NCI-H2081 treated with DMSO at 0.1 percent for 48 hours (cell line): ENCODE measurements around the gene NUTM1.

ENCODE experiments used
- DNase-seq: peaks from one replicate; lab custom pipeline; 2025; lab: John Stamatoyannopoulos, UW

The NUTM1 gene, protein sequence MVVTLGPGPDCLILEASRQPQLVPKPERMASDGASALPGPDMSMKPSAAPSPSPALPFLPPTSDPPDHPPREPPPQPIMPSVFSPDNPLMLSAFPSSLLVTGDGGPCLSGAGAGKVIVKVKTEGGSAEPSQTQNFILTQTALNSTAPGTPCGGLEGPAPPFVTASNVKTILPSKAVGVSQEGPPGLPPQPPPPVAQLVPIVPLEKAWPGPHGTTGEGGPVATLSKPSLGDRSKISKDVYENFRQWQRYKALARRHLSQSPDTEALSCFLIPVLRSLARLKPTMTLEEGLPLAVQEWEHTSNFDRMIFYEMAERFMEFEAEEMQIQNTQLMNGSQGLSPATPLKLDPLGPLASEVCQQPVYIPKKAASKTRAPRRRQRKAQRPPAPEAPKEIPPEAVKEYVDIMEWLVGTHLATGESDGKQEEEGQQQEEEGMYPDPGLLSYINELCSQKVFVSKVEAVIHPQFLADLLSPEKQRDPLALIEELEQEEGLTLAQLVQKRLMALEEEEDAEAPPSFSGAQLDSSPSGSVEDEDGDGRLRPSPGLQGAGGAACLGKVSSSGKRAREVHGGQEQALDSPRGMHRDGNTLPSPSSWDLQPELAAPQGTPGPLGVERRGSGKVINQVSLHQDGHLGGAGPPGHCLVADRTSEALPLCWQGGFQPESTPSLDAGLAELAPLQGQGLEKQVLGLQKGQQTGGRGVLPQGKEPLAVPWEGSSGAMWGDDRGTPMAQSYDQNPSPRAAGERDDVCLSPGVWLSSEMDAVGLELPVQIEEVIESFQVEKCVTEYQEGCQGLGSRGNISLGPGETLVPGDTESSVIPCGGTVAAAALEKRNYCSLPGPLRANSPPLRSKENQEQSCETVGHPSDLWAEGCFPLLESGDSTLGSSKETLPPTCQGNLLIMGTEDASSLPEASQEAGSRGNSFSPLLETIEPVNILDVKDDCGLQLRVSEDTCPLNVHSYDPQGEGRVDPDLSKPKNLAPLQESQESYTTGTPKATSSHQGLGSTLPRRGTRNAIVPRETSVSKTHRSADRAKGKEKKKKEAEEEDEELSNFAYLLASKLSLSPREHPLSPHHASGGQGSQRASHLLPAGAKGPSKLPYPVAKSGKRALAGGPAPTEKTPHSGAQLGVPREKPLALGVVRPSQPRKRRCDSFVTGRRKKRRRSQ

DNA sequence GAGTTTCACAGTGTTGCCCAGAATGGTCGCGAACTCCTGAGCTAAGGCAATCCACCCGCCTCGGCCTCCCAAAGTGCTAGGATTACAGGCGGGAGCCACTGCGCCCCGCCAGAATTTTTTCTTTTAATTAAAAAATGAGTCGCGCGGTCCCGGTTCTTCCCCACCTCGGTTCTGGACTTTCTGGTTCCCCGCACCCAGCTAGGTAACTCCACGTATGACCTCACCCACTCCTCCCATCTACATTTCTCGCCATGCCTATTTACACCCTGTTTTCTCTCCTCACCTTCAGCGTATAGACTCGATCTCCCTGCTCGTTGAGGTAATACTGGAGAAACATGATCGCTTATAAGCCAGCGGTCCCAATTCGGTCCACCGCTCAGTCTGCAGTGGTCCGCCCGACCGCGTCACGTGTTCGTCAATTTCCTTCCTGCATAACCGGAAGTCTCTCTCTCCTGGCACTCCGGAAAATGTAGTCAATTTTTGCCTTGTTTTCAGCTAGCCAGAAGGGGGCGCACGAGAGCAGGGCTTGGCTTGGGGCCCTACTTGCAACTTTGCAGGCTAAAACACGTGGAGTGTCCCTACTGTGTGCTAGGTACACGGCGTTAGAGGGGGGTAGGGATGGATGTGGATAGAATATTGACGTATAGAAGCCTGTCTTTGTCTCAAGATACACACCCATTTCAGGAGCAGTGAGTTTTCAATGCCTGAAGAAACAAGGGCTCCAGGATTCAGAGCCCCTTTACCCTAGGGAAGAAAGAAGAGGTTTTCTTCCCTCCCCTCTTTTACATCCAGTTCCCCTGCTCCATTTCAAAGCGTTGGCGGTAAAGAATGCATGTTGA is at the start of gene NUTM1, which contains the start of gene NOP10:
NUTM1 (plus strand) TSS at position 579 of the 839 bp plus-strand sequence. CDS start 382 bp downstream, outside the sequence.
NOP10 (minus strand) TSS at position 400 of the 839 bp plus-strand sequence; CDS start at position 337, 63 bp downstream.
- peak; percentile 74 for DNase-seq

GRCh38 chr15:34297059-34297458 is 46.1 kb upstream of the NUTM1 start:
- DNase-seq, result no peak

DNA sequence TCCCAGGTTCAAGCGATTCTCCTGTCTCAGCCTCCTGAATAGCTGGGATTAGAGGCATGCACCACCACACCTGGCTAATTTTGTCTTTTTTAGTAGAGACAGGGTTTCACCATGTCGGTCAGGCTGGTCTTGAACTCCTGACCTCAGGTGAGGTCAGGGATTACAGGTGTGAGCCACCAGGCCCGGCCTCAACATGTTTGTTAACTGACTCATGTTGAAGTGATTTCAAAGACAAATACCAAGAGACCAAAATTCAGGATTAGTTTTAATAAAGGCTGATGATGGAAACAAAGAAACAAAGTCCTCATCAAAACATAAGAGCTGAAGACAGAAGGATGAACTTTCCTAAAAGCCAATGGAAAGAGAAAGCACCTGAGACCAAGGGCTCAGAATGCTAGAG is 42.1 kb upstream of the NUTM1 start:
- no peak for DNase-seq

GRCh38 chr15:34304613-34305012 is 38.5 kb upstream of the NUTM1 start:
- no peak for DNase-seq

- DNase-seq, result no peak
Measured at GRCh38 chr15:34311563-34311962, 31.6 kb upstream of the NUTM1 start.

- no peak for DNase-seq
Measured at GRCh38 chr15:34314491-34315490, 28.3 kb upstream of the NUTM1 start.

DNA sequence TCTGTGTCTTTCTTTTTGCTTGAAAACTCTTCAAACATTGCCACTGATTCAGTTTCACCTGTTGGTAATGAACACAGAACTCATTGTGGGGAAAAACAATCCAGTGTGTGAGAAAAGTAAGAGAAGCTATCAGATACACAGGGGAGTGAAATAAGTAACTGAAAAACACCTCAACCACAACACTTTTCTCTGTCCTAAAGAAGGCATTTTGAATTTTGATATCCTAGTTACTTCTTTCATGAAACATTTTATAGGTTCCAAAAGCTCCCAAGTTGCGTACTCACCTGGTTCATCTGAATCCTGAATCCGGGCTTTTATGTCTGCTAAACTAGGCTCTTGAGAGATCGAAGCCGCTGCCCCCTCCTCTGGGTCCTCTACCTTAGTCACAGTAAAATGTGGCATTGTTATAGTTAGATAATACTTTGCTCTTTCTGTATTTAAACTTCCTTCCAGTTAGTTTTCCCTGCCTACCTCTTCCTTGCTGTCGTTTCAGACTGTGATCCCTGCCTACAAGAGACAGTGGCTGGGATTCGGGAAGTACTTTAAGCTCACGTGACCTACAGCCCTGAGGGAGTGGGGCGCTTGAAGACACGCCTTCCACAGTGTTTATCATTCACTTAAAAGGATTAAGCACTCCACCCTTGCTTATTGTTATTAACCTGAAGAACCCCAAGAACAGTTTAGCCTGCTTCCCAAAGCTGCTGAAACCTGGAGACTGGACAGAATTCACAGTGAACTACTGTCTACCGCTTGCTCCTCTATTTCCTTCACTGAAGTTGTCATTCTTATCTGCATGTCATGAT is 24.6 kb upstream of the NUTM1 start:
- no peak for DNase-seq

GRCh38 chr15:34323217-34323616 is 19.9 kb upstream of the NUTM1 start:
- DNase-seq, result no peak

DNA sequence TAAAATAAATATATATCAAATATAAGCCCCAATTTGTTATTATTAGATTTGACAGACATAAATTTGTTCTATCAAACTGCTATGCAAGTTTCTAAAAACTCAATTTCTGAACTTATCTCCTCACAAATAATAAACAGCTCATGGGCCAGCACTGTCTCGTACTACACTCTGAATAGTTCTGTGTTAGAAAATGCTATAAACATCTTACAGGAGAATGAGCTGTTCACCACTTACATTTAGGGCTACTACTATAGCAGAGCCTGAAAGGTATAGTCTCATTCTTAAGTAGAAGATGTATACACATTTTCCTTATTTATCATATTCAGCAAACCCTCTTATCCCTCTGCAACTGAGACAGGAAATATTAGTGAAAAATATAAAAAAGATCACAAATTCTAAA is 18.2 kb upstream of the NUTM1 start:
- no peak for DNase-seq

DNA sequence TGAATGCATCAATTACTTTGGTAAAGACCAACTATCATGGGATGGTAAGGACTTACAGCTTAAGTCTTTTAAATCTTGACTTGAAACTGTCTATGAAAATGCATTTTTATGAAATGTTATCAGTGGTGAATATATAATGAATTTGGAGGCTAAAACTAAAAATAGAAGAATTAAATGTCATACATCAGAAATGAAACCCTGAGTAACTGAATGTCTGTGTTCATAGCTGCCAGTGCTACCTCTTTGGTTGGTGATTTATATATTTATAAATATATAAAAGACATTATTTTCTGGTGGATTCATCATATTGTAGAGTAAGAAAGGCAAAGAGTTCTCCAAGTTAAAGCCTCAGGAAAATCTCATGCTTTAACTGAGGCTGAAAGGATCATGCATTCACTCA is 17.7 kb upstream of the NUTM1 start:
- DNase-seq, result no peak

DNA sequence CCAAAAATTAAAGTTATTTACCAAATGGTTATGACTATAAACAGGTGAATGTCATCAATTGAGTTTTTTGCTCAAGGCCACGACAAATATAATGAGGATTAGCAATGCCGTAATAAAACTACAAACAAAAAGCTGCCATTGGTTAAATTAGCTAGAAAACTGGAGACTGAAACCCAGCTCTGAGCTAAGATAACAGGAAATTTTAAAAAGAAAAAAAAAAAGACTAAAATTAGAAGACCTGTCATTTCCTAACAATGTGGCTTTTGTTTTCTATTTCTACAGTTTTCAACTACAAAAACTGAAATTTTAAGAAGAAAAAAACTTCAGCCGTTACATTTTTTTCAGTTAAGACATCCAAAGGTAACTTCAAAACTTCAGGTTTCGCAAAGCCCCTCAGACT is 15.2 kb upstream of the NUTM1 start:
- no peak for DNase-seq

GRCh38 chr15:34329006-34329405 is 14.1 kb upstream of the NUTM1 start:
- no peak for DNase-seq

DNA sequence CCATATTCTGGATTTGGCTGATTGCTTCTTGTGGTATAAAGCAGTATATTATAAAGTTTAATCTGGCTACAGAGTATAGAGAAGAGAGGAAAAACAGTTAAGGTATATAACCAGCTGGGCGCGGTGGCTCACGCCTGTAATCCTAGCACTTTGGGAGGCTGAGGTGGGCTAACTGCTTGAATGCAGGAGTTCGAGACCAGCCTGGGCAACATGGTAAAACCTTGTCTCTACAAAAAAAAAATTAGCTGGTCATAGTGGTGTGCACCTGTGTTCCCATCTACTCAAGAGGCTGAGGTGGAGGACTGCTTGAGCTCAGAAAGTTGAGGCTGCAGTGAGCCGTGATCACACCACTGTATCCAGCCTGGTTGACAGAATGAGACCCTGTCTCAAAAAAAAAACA is 12.8 kb upstream of the NUTM1 start:
- no peak for DNase-seq

DNA sequence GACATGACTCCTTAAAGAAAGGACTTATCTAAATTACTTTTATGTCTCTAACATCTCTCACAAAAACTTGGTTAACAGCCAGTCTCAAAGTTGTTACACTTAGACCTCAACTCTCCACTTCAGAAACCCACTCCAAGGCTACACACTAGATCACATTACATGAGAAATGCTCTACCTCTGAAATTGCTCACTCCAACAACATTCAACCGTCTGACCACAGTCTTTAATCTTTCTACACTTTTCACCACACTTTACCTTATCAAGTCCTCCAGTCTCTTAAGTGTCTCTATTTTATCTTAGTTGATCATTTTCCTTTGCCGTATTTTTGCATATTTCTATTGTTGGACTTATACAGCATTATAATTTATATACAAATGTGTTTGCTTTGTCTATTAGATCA is 11.3 kb upstream of the NUTM1 start:
- no peak for DNase-seq

DNA sequence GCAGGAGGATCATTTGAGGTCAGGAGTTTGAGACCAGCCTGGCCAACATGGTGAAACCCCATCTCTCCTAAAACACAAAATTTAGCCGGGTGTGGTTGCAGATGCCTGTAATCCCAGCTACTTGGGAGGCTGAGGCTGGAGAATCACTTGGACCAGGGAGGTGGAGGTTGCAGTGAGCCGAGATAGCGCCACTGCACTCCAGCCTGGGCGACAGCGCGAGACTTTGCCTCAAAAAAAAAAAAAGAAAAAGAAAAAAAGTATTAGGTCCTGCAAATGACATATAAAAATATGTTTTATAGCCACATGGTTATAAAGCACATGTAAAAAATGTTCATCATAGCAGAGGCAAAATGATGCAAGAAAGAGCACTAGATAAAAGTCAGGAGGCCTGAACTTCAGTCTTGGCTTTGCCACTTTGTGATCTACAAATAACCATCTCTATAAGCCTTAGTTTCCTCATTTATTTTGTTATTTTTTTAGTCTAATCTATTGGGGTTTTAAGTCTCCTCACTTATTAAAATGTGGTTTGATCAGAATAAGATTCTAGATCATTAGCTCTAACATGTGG is 10.5 kb upstream of the NUTM1 start:
- no peak for DNase-seq

GRCh38 chr15:34334672-34335071 is 8.4 kb upstream of the NUTM1 start:
- no peak for DNase-seq

DNA sequence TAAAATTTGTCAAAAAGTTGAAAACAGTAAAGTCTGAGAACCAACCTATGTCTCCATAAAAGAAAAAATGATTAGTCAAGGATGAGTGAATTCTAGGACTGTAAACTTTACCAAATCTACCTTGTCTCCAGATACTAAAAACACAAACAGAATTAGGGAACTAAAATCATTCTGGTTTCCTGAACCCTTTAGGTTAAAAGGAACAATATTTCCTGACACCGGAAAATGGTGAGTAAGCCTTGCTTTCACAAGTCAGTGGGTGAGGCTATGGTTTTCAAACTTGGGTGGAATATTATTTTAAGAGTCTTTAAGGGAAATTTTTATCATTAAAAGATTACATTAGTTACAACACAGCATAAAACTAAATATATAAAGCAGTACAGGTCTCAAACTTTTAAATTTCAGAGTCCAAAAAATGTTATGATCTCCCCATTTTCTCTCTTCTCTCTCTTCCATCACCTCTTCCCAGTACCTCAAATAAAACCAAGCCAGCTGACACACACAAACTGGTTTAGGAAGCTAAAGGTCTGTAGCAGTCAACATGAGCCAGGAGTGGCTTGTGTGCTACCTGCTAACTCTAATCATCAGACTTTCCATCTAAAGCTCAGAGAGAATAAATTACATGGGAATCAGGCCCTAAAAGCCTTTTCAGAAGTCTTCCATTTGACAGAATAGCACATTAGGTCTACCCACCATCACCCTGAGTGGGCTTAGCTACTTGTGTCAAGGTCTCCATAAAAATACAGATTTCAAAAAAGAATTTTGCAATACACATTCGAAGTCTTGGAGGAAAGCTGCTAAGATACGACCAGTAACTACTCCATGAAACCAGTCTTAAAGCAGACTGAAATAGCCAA is 7.7 kb upstream of the NUTM1 start:
- no peak for DNase-seq
